Dedifferentiated amniotic fluid mesenchymal stem cell (primary cell): ENCODE results near the gene ATAD2B.

Source experiments
- DNase-seq: peaks from one replicate; pipeline ENCODE4 v3.0.0-alpha.2; 2016; ENCODE audit errors: extremely low spot score

Gene ATAD2B

GRCh38 chr2:23837871-23838270 is 89.1 kb downstream of the ATAD2B start:
- no peak for DNase-seq

- no peak for DNase-seq
Measured at GRCh38 chr2:23836971-23837565, 89.9 kb downstream of the ATAD2B start.

GRCh38 chr2:23836505-23836904 is 90.4 kb downstream of the ATAD2B start:
- DNase-seq: no peak

GRCh38 chr2:23835988-23836387 is 90.9 kb downstream of the ATAD2B start:
- DNase-seq: no peak

GRCh38 chr2:23835423-23835822 is 91.5 kb downstream of the ATAD2B start:
- no peak for DNase-seq

- no peak for DNase-seq
Measured at GRCh38 chr2:23828986-23829385, 97.9 kb downstream of the ATAD2B start.

- no peak for DNase-seq
Measured at GRCh38 chr2:23828256-23828980, 98.5 kb downstream of the ATAD2B start.

GRCh38 chr2:23827287-23827686 is 99.6 kb downstream of the ATAD2B start:
- no peak for DNase-seq

- DNase-seq: no peak
Measured at GRCh38 chr2:23826771-23827170, 100.2 kb downstream of the ATAD2B start.

- DNase-seq: no peak
Measured at GRCh38 chr2:23826040-23826439, 100.9 kb downstream of the ATAD2B start.

GRCh38 chr2:23824777-23825212 is 102.1 kb downstream of the ATAD2B start:
- peak; percentile 81 for DNase-seq

- DNase-seq: no peak
Measured at GRCh38 chr2:23823863-23824262, 103.1 kb downstream of the ATAD2B start.

GRCh38 chr2:23814963-23815362 is 112.0 kb downstream of the ATAD2B start:
- no peak for DNase-seq

- DNase-seq: no peak
Measured at GRCh38 chr2:23813438-23813837, 113.5 kb downstream of the ATAD2B start.

- DNase-seq: no peak
Measured at GRCh38 chr2:23809150-23809549, 117.8 kb downstream of the ATAD2B start.

- DNase-seq: no peak
Measured at GRCh38 chr2:23806665-23807249, 120.2 kb downstream of the ATAD2B start.

GRCh38 chr2:23806201-23806600 is 120.7 kb downstream of the ATAD2B start:
- DNase-seq: no peak

GRCh38 chr2:23803965-23804542 is 122.9 kb downstream of the ATAD2B start:
- DNase-seq: no peak

GRCh38 chr2:23803264-23803964 is 123.5 kb downstream of the ATAD2B start:
- DNase-seq: peak; percentile 65

- DNase-seq: peak; percentile 57
Measured at GRCh38 chr2:23801396-23801795, 125.5 kb downstream of the ATAD2B start.

GRCh38 chr2:23794234-23794633 is 132.7 kb downstream of the ATAD2B start:
- no peak for DNase-seq

- no peak for DNase-seq
Measured at GRCh38 chr2:23793476-23793875, 133.4 kb downstream of the ATAD2B start.
